A549 (cell line): ENCODE measurements around the gene NQO2. TPM values are rescaled to one million over a fixed set of nuclear protein-coding genes. Genes with fewer than 3 reads are reported as not detected.
A peak's percentile ranks its signal among the peaks of the same experiment; 100 is the strongest.

Experiments
- ATAC-seq, 2 experiments: fragments of 200-7000 bp in 1 of 2; fragments of >200 bp in 1 of 2; cut with Nextera tagmentation in 1 of 2; cut with Tn5 transposase in 1 of 2; 3 replicates each; pipeline versions ENCODE4 v1.8.0 to v1.9.1; 2018 to 2020; ENCODE audit warnings: mild to moderate bottlenecking in 1 of 2, moderate library complexity in 1 of 2
- CTCF ChIA-PET: fragments of 300-600 bp; sonication (Branson Sonifier 250); formaldehyde crosslinking; extraction: SDS; loops from one replicate; lab custom pipeline; 2021; ENCODE audit warnings: antibody characterized with exemption, inconsistent platforms; lab: Yijun Ruan, JAX
- POLR2A ChIA-PET: fragments of 350-600 bp; formaldehyde crosslinking; extraction: SDS; loops from one replicate; lab custom pipeline; 2021; ENCODE audit warnings: antibody characterized with exemption, inconsistent platforms; lab: Yijun Ruan, JAX
- DNase-seq, 2 experiments: peaks; one replicate each; pipeline versions ENCODE4 v3.0.0 to v3.0.0-alpha.2; 2011 to 2016; ENCODE audit warnings: low read depth in 1 of 2, low spot score in 1 of 2
- FAIRE-seq: peaks from 2 replicates; lab custom pipeline; 2011; peaks lifted over from hg19 to GRCh38; lab: Jason Lieb, UNC
- H3K27ac ChIP-seq, 2 experiments: fragments of >200 bp; sonication (Bioruptor Twin); formaldehyde crosslinking; 3 replicates each; pipeline ENCODE4 v1.5.1; 2016 to 2017
- H3K4me1 ChIP-seq: fragments of >200 bp; sonication (Bioruptor Twin); formaldehyde crosslinking; 3 replicates; pipeline ENCODE4 v1.6.1; 2016
- H3K4me2 ChIP-seq: fragments of >200 bp; sonication (Bioruptor Twin); formaldehyde crosslinking; 3 replicates; pipeline ENCODE4 v1.6.1; 2016
- H3K4me3 ChIP-seq: fragments of >200 bp; sonication (Bioruptor Twin); formaldehyde crosslinking; 3 replicates; pipeline ENCODE4 v1.5.1; 2016
- H3K9me3 ChIP-seq: fragments of >200 bp; sonication (Bioruptor Twin); formaldehyde crosslinking; 3 replicates; pipeline ENCODE4 v1.6.1; 2016
- CBX2 ChIP-seq: fragments of 200-600 bp; sonication (generic); IDR thresholded peaks from 2 replicates; pipeline ENCODE4 v1.6.1; 2016; ENCODE audit warnings: low read depth, mild to moderate bottlenecking, borderline replicate concordance
- EHMT2 ChIP-seq: fragments of 200-600 bp; sonication (generic); IDR thresholded peaks from 2 replicates; pipeline ENCODE4 v1.6.1; 2016; ENCODE audit warnings: antibody characterized with exemption, low read depth, mild to moderate bottlenecking, moderate library complexity
- EP300 ChIP-seq, 2 experiments: fragments of >200 bp; sonication (Bioruptor Twin); formaldehyde crosslinking; IDR thresholded peaks; 2 replicates in 1 of 2; 3 replicates in 1 of 2; pipeline ENCODE4 v1.6.1; 2016 to 2017
- FOSB ChIP-seq: fragments of 250-450 bp; sonication (Bioruptor Pico); IDR thresholded peaks from 2 replicates; pipeline ENCODE4 v1.5.0; 2020; ENCODE audit warnings: mild to moderate bottlenecking, moderate library complexity
- FOSL2 ChIP-seq, 2 experiments: fragments of 450-650 bp in 1 of 2; fragments of >200 bp in 1 of 2; sonication (Bioruptor Twin) in 1 of 2; formaldehyde crosslinking; IDR thresholded peaks; 2 replicates each; pipeline versions ENCODE4 v1.5.0 to v1.6.1; 2016 to 2020; ENCODE audit warnings: mild to moderate bottlenecking in 1 of 2, moderate library complexity in 1 of 2
- FOXS1 ChIP-seq: fragments of 250-450 bp; sonication (Bioruptor Pico); IDR thresholded peaks from 2 replicates; pipeline ENCODE4 v1.5.0; 2020; ENCODE audit warnings: mild to moderate bottlenecking, moderate library complexity
- HDAC2 ChIP-seq: fragments of 200-600 bp; sonication (generic); IDR thresholded peaks from 2 replicates; pipeline ENCODE4 v1.6.1; 2016
- HEYL ChIP-seq: fragments of 250-450 bp; sonication (Bioruptor Pico); IDR thresholded peaks from 2 replicates; pipeline ENCODE4 v1.8.0; 2021; ENCODE audit warnings: mild to moderate bottlenecking, moderate library complexity
- HOXB13 ChIP-seq: fragments of 250-450 bp; sonication (Bioruptor Pico); IDR thresholded peaks from 2 replicates; pipeline ENCODE4 v1.5.0; 2020; ENCODE audit warnings: low read depth, mild to moderate bottlenecking, moderate library complexity
- HOXB5 ChIP-seq: fragments of 250-450 bp; sonication (Bioruptor Pico); IDR thresholded peaks from 2 replicates; pipeline ENCODE4 v1.5.0; 2020; ENCODE audit warnings: mild to moderate bottlenecking, moderate library complexity
- NFE2L2 ChIP-seq: fragments of 150-350 bp; conservative IDR thresholded peaks from 2 replicates; pipeline ENCODE4 v1.6.1; 2014; ENCODE audit warnings: low read length
- POLR2AphosphoS2 ChIP-seq: conservative IDR thresholded peaks from 2 replicates; pipeline ENCODE4 v1.6.1; 2012; ENCODE audit warnings: low read length, improper control_type of control experiment, inconsistent platforms
- RAD21 ChIP-seq, 2 experiments: fragments of >200 bp in 1 of 2; sonication (Bioruptor Twin) in 1 of 2; formaldehyde crosslinking in 1 of 2; IDR thresholded peaks in 1 of 2; conservative IDR thresholded peaks in 1 of 2; 2 replicates in 1 of 2; 3 replicates in 1 of 2; pipeline ENCODE4 v1.6.1; 2012 to 2018; ENCODE audit warnings: inconsistent platforms in 1 of 2
- RARB ChIP-seq: fragments of 250-450 bp; sonication (Bioruptor Pico); IDR thresholded peaks from 2 replicates; pipeline ENCODE4 v1.8.0; 2021; ENCODE audit warnings: mild to moderate bottlenecking, moderate library complexity
- RCOR1 ChIP-seq: fragments of 150-350 bp; IDR thresholded peaks from 2 replicates; pipeline ENCODE4 v1.6.1; 2014; ENCODE audit warnings: antibody characterized with exemption, low read length, low read depth
- RFX5 ChIP-seq: fragments of 450-650 bp; IDR thresholded peaks from 2 replicates; pipeline ENCODE4 v1.7.1; 2014; ENCODE audit warnings: antibody characterized with exemption, mild to moderate bottlenecking, moderate library complexity
- RNF2 ChIP-seq: fragments of 200-600 bp; sonication (generic); IDR thresholded peaks from 2 replicates; pipeline ENCODE4 v1.6.1; 2016; ENCODE audit warnings: low read depth, mild to moderate bottlenecking, antibody characterized with exemption, moderate library complexity, borderline replicate concordance
- SMC3 ChIP-seq: fragments of >200 bp; sonication (Bioruptor Twin); formaldehyde crosslinking; IDR thresholded peaks from 3 replicates; pipeline ENCODE4 v1.6.1; 2018; ENCODE audit warnings: inconsistent platforms
- SREBF2 ChIP-seq: fragments of 450-650 bp; IDR thresholded peaks from 2 replicates; pipeline ENCODE4 v1.6.1; 2014; ENCODE audit warnings: mild to moderate bottlenecking, moderate library complexity
- ZSCAN20 ChIP-seq: fragments of 250-450 bp; sonication (Bioruptor Pico); IDR thresholded peaks from 2 replicates; pipeline ENCODE4 v1.8.0; 2022; ENCODE audit warnings: mild to moderate bottlenecking, moderate library complexity
- WGBS: methylation state at CpG from one replicate; pipeline ENCODE4 v1.1.6; 2017; ENCODE audit errors: missing lambda C conversion rate; 5-methylcytosine and 5-hydroxymethylcytosine counted together
- polyA plus RNA-seq, 4 experiments: library from polyadenylated mRNA; depleted of rRNA in 3 of 4; stranded (reverse); fragments of >200 nt; fragmentation: RNase III in 1 of 4; extraction: RNeasy Plus Mini Kit Qiagen cat#74134 plus additional on column Dnase treatment in 1 of 4; gene quantifications; 2 replicates in 3 of 4; 3 replicates in 1 of 4; pipeline ENCODE4 v1.2.3, GENCODE V29; 2011 to 2017
- TF ChIP-seq, protein P1 (sequence below): IDR thresholded peaks from 2 replicates; pipeline ENCODE4 v1.6.1; 2012
- TF ChIP-seq, protein P2 (sequence below): fragments of 450-650 bp; IDR thresholded peaks from 2 replicates; pipeline ENCODE4 v1.6.1; 2014; ENCODE audit warnings: antibody characterized with exemption

NQO2 gene
- polyA plus RNA-seq, 2 of the 4 experiments (the other 2 are of a cell fraction): 67.2 to 86.5 TPM

DNA sequence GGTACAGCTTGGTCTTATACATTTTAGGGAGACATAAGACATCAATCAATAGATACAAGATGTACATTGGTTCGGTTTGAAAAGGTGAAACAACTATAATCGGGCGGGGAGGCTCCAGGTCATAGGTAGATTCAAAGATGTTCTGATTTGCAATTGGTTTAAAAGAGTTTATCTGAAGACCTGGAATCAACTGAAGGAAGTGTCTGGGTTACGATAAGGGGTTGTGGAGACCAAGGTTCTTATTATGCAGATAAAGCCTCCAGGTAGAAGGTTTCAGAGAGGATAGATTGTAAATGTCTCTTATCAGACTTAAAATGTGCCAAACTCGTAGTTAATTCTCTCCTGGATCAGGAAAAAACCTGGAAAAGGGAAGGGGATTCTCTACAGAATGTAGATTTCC, 22.4 kb upstream of the NQO2 start:
- Histone ChIP-seq H3K4me2 (peak overlapping the region; percentile 75), H3K9me3 (no peaks in the 10 kb centered on the region), H3K27ac (peak overlapping the region; percentile 73 to 86), H3K4me3 (no peak overlapping the region), H3K4me1 (peaks cover 63% of the 10 kb centered on the region)
- ChIA-PET CTCF (interaction anchor here (1.0 to 2.7 kb wide), 3 partner anchors 17 to 61 kb away, joined by 3 to 14 read pairs (median 3); no protein-coding TSS in a partner anchor), POLR2A (interaction anchor here (1.1 kb wide), 1 partner anchor 12 kb away, joined by 4 read pairs; no protein-coding TSS in a partner anchor)
- TF ChIP-seq NFE2L2 (no peak), RNF2 (no peak), RFX5 (no peak), SREBF2 (no peak), HOXB5 (CRISPR knock-in tag) (no peak), HOXB13 (CRISPR knock-in tag) (no peak), HEYL (no peak), ZSCAN20 (CRISPR knock-in tag) (no peak), FOXS1 (CRISPR knock-in tag) (no peak)
- TF ChIP-seq, protein P1, sequence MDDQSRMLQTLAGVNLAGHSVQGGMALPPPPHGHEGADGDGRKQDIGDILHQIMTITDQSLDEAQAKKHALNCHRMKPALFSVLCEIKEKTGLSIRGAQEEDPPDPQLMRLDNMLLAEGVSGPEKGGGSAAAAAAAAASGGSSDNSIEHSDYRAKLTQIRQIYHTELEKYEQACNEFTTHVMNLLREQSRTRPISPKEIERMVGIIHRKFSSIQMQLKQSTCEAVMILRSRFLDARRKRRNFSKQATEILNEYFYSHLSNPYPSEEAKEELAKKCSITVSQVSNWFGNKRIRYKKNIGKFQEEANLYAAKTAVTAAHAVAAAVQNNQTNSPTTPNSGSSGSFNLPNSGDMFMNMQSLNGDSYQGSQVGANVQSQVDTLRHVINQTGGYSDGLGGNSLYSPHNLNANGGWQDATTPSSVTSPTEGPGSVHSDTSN: no peak
- TF ChIP-seq, protein P2, sequence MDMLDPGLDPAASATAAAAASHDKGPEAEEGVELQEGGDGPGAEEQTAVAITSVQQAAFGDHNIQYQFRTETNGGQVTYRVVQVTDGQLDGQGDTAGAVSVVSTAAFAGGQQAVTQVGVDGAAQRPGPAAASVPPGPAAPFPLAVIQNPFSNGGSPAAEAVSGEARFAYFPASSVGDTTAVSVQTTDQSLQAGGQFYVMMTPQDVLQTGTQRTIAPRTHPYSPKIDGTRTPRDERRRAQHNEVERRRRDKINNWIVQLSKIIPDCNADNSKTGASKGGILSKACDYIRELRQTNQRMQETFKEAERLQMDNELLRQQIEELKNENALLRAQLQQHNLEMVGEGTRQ: no peak
- no peak for FAIRE-seq
- no peak for DNase-seq
- 86% methylated on average over 5 of the region's 5 CpGs for WGBS
- ATAC-seq: no peak

DNA sequence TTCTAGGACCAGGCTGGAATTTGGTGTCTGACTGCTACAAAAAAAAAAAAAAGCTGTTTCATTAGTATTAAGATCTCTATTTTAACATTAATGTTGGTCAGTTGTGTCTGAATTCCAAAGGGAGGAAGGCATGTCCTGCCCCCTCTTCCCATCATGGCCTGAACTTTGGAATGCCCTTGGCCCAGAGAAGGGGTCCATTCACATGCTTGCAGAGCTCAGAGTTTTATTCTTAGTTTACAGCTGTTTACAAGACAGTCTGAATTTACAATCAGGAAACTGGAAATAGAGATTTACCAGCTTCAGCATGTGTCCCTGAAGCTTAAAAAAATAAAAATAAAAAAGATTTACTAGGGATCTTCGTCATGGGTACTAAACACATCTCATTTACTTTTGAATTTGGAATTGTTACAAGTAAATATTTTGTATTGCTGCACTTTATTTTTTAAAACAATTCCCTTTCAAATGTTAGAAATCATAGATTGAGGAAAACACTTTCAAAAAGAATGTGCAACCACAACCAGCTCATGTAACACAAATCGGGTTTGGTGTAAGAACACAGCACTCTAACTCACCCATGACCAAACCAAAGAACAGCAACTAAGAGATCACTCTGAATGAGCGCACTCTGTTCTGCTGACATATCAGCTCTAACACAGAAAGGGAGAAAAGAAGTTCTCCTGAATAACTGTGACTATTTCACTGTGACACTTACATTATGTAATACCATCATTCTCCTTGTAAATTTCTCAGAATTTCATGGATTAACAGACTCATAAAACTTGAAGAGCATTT, 21.7 kb upstream of the NQO2 start:
- H3K4me1 ChIP-seq: peaks cover 70% of the 10 kb centered on the region
- no peak for FAIRE-seq
- H3K9me3 ChIP-seq: no peaks in the 10 kb centered on the region
- peak overlapping the region in 1 of 2 experiments; percentile 86; a peak in 3 of 6 replicates for H3K27ac ChIP-seq
- ChIA-PET POLR2A (interaction anchor here (1.1 kb wide), 1 partner anchor 11 kb away, joined by 4 read pairs; no protein-coding TSS in a partner anchor), CTCF (interaction anchor here (0.6 to 3.1 kb wide), 5 partner anchors 11 to 46 kb away, joined by 3 to 20 read pairs (median 3); no protein-coding TSS in a partner anchor)
- no peak for DNase-seq
- no peak overlapping the region for H3K4me2 ChIP-seq
- no peak overlapping the region for H3K4me3 ChIP-seq
- no peak for TF ChIP-seq RCOR1
- TF ChIP-seq EP300 (IDR thresholded peaks at IDR 0.05): no peak
- TF ChIP-seq POLR2AphosphoS2: no peak
- TF ChIP-seq RARB (CRISPR knock-in tag): no peak
- no peak for TF ChIP-seq SREBF2
- TF ChIP-seq FOSB (CRISPR knock-in tag): no peak
- no peak for TF ChIP-seq HDAC2
- no peak for TF ChIP-seq NFE2L2
- TF ChIP-seq EHMT2: no peak
- TF ChIP-seq CBX2: no peak
- TF ChIP-seq RAD21 (conservative IDR thresholded peaks at IDR 0.05 in 1 of 2, IDR thresholded peaks at IDR 0.05 in 1 of 2): no peak
- TF ChIP-seq, protein P2: no peak
- no peak for TF ChIP-seq SMC3
- TF ChIP-seq FOSL2 (IDR thresholded peaks at IDR 0.05): no peak
- no peak for TF ChIP-seq FOSL2 (CRISPR knock-in tag; IDR thresholded peaks at IDR 0.05)
- ATAC-seq: no peak
- WGBS: 89% methylated on average over 3 of the region's 3 CpGs
